Activated CD4-positive, alpha-beta T cell treated with anti-CD3 and anti-CD28 coated beads, Interleukin-2, amount 50 U/mL, for 48 hours (primary cell): ENCODE measurements around the gene GRAMD1A.

ENCODE experiments used
- DNase-seq, 2 experiments: peaks; one replicate each; pipeline ENCODE4 v3.0.0-alpha.2; 2020

GRAMD1A gene

DNA sequence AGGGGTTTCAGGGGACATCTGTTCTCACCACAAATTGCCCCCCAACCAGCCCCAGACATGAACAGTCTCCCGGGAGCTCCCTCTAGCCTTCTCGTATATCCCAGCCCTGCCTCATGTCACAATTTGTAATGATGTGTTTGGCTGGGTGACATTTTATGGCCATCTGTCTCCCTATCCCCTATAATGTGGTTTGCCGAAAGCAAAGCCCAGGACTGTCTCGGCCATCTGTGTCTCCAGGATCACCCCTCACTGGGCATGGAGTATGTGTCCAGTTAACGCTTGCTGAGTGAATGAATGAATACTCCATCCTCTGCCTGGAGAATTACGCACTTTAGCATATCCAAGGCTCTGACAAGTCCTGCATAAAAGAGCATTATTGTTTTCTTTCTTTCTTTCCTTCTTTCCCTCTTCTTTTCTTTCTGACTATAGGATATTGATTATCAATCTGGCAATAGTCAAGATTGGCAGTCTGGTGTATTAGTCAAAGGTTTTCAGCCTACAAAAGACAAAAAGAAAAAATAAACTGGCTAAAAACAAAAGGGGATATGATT, 56.5 kb downstream of the GRAMD1A start:
- DNase-seq, result no peak

DNA sequence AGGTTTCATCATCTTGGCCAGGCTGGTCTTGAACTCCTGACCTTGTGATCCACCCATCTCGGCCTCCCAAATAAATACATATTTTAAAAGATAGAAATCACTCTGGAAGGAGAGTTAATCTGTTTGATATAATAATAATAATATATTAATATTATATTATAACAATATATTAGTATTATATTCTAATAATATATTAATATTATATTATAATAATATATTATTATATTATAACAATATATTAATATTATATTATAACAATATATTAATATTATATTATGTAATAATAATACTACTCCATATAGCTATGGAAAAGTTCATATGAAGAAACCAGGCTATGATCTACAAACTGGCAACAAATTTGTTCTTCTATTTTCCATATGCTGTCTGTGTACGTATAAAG, 58.2 kb downstream of the GRAMD1A start:
- DNase-seq, result no peak

DNA sequence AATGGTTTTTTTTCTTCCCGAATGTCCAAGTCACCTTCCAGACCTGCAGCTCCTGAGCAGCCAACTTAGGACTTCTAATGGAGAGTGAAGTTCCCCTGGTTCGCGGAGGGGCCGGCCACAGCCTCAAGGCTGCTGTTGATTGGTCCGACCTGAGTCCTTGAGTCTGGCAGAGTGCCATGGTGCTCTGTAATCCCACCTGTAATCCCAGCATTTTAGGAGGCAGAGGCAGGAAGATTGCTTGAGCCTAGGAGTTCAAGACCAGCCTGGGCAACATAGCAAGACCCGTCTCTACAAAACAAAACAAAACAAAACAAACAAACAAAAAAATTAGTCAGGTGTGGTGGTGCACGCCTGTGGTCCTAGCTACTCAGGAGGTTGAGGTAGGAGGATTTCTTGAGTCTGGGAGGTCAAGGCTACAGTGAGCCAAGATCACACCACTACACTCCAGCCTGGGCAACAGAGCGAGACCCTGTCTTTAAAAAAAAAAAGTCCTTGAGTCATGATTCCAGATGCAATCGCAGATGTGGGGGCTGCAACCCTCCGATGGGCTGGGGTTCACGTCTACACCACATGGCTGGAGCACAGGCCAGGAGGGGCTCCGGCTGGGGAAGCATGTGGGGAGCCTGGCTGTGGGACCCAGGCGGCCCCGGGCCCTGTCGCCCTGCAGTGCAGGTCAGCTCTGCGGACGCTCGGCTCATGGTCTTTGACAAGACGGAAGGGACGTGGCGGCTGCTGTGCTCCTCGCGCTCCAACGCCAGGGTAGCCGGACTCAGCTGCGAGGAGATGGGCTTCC, 59.1 kb downstream of the GRAMD1A start:
- DNase-seq, result no peak

DNA sequence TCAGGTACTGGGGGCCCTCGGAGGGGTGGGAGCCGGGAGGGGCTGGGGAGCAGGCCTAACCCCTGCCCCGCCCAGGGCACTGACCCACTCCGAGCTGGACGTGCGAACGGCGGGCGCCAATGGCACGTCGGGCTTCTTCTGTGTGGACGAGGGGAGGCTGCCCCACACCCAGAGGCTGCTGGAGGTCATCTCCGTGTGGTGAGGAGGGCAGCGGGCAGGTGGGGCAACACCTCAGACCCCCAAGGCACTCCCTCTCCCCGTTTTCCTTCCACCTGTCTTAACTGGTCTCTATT, 59.6 kb downstream of the GRAMD1A start:
- no peak for DNase-seq

DNA sequence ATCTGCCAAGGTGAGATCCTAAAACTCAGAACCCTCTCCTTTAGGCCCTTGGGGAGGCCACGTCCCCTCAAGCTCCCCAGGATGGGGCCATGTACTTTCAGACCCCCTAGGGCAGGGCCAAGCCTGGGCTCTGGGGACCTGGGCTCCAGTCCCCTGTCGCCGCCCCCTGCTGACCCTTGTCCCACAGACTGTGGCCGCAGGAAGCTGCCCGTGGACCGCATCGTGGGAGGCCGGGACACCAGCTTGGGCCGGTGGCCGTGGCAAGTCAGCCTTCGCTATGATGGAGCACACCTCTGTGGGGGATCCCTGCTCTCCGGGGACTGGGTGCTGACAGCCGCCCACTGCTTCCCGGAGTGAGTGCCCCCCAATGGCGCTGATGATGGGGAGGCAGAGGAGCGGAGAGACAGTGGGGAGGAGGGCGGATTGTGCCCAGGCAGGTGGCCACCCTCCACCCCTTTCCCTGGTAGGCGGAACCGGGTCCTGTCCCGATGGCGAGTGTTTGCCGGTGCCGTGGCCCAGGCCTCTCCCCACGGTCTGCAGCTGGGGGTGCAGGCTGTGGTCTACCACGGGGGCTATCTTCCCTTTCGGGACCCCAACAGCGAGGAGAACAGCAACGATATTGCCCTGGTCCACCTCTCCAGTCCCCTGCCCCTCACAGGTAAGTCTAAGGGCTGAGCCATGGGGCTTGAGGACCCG, 60.2 kb downstream of the GRAMD1A start:
- DNase-seq, result no peak

DNA sequence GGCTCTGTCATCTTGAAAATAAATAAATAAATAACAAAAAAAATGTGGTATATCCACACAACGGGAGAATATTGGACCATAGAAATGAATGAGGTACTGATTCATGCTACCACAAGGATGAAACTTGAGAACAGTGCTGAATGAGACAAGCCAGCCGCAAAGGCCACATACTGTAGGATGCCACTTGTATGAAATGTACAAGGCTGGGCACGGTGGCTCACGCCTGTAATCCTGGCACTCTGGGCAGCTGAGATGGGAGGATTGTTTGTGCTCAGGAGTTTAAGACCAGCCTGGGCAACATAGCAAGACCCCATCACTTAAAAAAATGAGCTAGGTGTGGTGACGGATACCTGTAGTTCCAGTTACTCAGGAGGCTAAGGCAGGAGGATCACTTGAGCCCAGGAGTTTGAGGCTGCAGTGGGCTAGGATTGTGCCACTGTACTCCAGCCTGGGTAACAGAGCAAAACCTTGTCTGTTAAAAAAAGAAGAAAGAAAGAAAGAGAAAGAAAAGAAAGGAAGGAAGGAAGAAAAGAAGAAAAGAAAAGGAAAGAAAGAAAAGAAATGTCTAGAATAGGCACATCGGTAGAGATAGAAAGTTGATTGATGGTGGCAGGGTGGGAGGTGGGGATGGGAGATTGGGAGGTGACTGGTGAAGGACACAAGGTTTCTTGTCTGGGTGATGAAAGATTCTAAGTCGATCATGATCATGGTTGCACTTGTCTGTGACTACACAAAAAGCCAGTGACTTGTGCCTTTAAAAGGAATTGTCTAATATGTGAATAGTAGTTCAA, 61.7 kb downstream of the GRAMD1A start:
- DNase-seq, result no peak

DNA sequence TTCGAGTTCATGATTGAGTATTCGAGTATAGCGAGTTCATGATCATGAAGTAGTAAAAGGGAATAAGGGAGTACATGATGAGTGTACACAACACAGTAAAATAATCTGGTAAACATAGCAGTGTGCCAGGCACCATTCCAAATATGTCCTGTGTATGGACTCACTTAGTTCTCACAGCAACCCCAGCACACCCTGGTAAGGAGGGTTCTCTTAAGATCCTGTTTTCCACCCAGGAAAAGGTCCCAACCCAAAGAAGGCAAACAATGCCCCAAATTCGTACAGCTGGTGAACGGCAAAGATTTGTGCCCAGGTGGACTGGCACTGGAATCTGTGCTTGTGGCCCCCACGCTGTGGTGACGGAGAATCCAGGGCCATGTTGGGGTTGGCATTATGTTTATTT, 62.8 kb downstream of the GRAMD1A start:
- DNase-seq, result no peak

DNA sequence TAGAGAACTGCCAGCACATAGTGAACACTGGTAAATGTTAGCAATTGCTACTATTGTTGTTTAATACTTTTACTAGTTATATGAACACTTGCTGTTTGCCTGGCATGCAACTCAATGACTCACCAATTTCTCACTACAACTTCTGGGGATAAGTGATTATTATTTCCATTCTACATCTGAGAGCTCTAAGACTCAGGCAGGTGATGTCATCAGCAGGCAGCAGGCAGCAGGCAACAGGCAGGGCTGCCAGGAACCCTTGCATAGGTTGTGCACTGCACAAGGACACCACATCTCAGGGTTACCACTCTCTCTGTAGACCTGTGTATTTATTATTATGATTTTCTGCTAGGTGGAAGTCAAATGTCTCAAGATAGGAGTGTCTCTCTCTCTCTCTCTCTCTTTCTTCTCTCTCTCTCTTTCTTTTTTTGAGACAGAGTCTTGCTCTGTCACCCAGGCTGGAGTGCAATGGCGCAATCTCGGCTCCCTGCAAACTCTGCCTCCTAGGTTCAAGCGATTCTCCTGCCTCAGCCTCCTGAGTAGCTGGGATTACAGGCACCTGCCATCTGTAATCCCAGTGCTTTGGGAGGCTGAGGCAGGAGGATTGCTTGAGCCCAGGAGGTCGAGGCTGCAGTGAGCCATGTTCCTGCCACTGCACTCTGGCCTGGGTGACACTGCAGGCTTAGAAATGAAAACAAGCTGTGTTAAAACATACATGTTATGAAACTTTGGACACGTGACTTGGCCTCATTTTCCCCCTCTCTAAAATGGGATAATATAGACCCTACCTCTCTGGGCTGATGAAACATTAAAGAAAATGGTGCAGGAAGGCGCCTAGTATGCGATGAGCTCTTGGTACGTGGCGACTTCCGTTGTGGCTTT, 64.1 kb downstream of the GRAMD1A start:
- DNase-seq, result peak; percentile 17 to 32

DNA sequence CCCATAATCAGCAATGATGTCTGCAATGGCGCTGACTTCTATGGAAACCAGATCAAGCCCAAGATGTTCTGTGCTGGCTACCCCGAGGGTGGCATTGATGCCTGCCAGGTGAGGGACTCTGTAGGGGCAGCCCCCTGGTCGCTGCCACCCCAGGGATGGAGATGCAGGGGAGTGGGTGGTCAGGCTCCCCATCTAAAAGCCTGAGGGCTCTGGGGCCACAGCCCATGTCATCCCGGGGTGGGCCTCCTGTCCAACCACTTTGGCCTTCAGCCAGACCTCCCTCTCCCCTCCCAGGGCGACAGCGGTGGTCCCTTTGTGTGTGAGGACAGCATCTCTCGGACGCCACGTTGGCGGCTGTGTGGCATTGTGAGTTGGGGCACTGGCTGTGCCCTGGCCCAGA, 65.5 kb downstream of the GRAMD1A start:
- DNase-seq, result no peak

DNA sequence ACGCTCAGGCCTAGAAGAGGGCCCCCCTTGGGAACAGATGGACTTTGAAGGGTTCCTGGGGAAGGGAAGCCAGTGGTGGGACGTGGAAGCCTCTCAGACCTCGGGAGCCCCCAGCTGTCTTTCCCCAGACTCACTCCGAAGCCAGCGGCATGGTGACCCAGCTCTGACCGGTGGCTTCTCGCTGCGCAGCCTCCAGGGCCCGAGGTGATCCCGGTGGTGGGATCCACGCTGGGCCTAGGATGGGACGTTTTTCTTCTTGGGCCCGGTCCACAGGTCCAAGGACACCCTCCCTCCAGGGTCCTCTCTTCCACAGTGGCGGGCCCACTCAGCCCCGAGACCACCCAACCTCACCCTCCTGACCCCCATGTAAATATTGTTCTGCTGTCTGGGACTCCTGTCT, 66.0 kb downstream of the GRAMD1A start:
- no peak for DNase-seq

DNA sequence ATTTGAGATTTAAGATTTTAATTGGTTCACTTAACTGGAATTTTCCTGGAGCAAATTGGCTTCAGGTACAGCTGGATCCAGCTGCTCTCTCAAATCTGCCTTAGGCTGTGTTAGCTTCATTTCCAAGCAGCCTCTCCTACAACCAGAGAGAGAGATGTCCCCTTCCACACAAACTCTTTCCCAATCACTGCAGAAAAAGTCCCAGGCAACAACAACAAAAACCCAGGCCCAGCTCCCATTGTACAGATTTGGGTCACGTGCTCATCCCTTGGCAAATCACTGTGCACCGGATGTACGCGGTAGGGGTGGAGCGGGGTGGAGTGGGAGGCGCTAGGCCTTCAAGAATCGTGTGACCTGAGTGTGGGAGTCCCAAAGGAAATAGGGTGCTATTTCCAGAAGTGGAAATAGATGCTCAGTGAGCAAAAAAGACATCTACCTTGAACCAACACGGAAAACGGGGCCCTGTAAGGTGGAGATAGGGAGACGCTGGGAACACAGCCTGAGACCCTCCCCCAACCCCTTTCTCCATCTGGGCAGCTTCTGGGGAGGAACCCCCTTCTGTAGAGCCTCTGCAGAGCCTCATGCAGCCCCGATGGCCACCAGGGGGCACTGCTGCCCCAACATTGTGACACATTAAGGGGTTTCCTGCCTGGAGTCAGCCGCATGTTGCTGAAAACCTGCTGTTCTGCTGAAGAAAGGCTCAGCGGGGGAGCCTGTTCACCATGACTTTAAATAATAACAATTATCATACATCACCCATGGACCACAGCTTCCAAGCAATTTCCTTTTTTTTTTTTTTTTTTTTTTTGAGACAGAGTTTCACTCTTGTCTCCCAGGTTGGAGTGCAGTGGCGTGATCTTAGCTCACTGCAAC, 66.8 kb downstream of the GRAMD1A start:
- peak; percentile 96 for DNase-seq

DNA sequence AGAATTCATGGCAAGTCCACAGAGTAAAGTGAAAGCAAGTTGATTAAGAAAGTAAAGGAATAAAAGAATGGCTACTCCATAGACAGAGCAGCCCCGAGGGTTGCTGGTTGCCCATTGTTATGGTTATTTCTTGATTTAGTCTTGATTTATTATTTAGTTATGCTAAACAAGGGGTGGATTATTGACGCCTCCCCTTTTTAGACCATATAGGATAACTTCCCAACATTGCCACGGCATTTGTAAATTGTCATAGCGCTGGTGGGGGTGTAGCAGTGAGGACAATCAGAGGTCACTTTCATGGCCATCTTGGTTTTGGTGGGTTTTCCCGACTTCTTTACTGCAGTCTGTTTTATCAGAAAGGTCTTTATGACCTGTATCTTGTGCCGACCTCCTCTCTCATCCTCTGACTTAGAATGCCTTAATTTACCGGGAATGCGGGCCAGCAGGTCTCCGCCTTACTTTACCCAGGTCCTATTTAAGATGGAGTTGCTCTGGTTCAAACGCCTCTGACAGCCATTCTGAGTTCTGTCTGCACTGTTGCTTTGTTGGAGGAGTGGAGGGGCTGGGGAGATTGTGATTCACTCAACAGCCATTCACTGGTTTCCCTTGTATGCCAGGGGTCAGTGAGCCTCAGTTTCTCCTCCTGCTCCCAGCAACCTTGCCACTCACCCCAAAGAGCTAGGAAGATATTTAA, 69.0 kb downstream of the GRAMD1A start:
- DNase-seq, result no peak

DNA sequence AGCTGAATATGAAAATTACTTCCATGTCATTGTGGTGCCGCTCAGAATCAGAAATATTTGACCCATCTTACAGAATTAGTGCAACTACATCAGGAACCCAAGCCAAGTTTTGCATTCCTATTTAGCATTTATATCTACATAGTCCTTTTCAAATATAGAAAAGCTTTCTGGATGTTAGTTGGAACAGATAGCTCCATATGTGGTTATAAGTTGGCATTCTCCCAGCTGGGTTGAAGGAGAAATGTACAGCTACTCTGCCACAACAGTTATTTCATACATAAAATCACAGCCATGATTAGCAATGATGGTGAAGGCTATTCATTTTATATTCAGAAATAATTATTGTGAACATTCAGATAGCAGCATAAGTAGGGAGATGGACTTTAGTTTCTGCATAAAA, 69.6 kb downstream of the GRAMD1A start:
- no peak for DNase-seq

DNA sequence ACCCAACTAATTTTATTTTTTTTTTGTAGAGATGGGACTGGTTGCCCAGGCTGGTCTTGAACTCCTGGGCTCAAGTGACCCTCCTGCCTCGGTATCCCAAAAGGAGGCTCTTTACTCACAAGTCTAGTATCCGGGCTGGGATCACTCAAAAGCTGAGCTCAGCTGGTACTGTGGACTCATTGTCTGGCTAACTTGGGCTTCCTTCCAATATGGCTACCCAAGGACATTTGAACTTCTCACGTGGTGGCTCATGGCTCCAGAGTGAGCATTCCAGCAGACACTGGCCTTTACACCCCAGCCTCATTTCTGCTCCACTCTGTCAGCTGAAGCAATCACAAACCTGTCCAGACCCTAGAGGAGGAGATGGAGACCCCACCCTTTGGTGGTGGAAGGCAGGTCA, 70.3 kb downstream of the GRAMD1A start:
- DNase-seq, result no peak

DNA sequence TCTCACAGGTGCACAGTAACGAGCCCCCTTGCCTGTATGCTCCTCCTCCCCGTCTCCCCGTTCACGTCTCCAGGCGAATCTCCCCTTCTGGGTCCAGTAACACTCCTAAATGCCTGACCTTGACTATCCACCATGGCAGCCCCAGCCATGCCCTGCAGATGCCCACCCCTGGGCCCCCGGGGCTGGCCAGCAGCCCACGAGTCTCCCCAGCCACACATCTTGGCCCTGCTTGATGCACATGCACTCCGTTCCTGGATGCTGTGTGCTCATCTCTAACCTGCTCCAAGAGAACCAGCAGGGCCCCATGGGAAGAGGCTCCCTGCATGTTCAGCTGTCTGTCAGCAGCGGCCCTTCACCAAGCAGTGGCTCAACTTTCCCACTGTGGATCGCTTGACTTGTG, 73.4 kb downstream of the GRAMD1A start:
- no peak for DNase-seq

DNA sequence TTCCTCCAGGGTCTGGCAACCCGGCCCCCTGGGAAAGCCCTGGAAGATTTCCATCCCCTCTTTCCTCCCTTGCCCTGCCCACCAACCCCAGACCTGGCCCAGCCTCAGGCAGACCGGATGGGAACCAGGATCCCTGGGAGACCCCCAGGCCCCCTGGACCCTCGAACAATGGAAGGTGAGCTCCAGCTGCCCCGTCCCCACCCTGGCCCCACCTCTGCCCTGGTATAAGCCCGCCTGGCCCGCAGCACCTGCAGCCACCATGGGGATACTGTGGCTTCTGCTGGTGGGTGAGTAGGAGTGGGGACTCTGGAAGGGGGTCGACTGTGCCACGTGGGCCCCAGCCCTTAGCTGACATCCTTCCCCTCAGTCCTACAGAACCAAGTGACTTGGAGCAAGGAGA, 73.8 kb downstream of the GRAMD1A start:
- no peak for DNase-seq

DNA sequence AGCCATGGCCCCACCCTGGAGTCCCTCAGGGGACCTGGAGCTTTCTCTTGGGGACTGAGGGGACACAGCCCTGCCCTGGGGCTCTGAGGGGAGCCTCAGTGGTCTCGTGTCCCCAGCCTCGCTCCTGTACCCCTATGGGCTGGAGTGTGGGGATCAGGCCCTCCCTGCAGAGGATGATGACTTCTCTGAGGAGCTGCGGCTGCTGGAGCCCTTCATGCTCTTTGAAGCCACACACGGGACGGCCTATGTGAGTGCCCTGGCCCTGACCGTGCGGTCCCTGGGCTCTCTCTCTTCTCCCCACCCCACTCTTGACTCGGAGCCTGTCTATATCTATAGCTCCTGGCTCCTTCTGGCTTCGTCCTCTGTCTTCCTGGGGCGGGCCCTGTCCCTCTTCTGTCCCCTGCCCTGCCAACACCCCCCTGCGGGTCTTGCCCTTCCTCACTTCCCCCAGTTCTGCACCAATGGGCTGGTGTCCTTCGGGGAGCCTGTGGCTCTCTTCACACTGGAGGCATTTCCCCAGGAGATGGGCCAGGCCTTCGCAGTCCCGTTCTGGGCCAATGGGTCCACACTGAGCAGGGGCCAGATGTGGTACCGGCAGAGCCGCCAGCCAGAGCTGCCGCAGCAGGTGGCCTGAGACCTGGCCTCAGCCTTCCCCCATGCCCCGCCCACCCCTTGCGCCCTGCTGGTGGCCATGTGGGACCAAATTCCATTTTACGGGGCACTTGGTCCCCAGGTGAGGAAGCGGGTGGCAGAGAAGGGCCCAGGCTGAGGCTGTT, 74.5 kb downstream of the GRAMD1A start:
- no peak for DNase-seq

DNA sequence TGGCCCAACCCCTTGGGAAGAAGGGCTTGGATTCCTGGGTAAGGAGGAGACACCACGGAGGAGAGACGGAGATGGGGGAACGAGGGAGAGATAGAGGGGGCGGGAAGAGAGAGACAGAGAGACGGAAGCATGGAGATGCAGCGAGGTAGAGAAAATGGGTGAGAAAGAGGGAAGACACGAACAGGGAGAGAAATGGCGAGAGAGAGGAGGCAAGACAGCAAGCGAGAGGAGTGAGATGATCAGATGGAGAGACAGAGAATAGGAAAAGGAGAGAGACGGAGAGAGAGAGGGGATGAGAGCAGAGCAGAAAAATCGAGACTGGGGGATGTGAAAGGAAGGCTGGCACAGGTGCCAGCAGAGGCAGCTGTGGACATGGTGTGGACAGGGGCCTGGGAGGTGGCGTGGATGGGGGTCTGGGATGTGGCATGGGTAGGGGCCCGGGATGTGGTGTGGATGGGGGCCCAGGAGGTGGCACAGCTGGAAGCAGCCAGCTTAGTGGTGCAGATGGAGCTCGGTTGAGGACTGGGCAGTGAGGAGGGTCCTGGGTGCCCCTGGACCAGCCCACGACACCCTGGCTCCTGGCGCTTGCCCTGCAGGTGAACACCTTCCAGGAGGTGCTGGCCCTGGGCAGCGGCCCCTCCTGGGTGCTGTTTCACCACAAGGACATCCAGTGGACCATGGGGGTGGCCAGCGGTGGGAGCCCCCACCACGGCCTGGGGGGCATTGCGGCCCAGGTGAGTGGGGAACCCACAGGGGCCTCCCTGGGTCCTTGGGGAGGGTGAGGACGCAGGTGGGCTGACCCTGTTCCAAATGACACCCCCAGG, 75.3 kb downstream of the GRAMD1A start:
- no peak for DNase-seq

DNA sequence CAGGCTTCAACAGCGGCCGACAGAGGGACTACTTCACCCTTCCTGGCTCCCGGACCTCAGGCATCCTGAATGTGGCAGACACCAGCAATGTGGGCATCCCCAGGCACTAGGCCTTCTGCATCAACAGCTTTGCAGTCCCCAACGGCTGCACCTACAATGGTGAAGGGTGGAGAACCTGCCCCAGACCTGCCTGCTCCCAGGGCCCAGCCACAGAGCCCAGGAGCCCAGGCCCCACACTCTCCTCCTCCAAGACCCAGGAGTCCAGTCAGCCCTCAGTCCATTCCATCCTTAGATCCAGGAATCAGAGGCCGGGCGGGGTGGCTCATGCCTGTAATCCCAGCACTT, 75.9 kb downstream of the GRAMD1A start:
- no peak for DNase-seq
